T-cell (primary cell): ENCODE results near the gene RNU5B-1. TPM values are rescaled to one million over a fixed set of nuclear protein-coding genes. Genes with fewer than 3 reads are reported as not detected.

ENCODE experiments used
- ATAC-seq, 4 experiments: fragments of 200-7000 bp in 3 of 4; fragments of 150-1000 bp in 1 of 4; cut with Tn5 transposase; replicated peaks in 1 of 4; 1 replicate in 3 of 4; 2 replicates in 1 of 4; pipeline ENCODE4 v1.10.0; 2021; ENCODE audit warnings: moderate library complexity in 3 of 4, mild to moderate bottlenecking in 2 of 4, moderate number of reproducible peaks in 1 of 4
- CTCF ChIA-PET, 2 donors: fragments of 300-600 bp; sonication (Branson Sonifier 250); formaldehyde crosslinking; loops; one replicate each; lab custom pipeline; 2022; ENCODE audit warnings: antibody characterized with exemption in 2 of 2; lab: Charles Lee
- POLR2A ChIA-PET, 2 donors: fragments of 300-600 bp; sonication (Branson Sonifier 250); formaldehyde crosslinking; loops; one replicate each; lab custom pipeline; 2022; ENCODE audit warnings: antibody characterized with exemption in 2 of 2; lab: Charles Lee
- DNase-seq, 35 experiments: peaks; one replicate each; pipeline versions ENCODE4 v3.0.0 to v3.0.0-alpha.2; 2013 to 2023
- H3K27ac ChIP-seq: one replicate; pipeline ENCODE4 v1.5.1; 2013; ENCODE audit warnings: low read length
- H3K27me3 ChIP-seq, 2 experiments: replicated peaks in 1 of 2; 1 replicate in 1 of 2; 2 replicates in 1 of 2; pipeline versions ENCODE4 v1.6.1 to v1.7.0; 2013; ENCODE audit warnings: low read length in 1 of 2, mixed read lengths in 1 of 2; ENCODE audit not compliant: control insufficient read depth in 2 of 2, insufficient read depth in 2 of 2; ENCODE audit errors: extremely low read depth in 1 of 2
- H3K36me3 ChIP-seq, 2 donors: 1 replicate in 1 of 2; 2 replicates in 1 of 2; pipeline versions ENCODE4 v1.6.1 to v1.7.0; 2013; ENCODE audit warnings: low read length in 1 of 2; ENCODE audit not compliant: control insufficient read depth in 2 of 2, insufficient read depth in 1 of 2; ENCODE audit errors: extremely low read depth in 1 of 2
- H3K4me1 ChIP-seq, 2 experiments: 1 replicate in 1 of 2; 2 replicates in 1 of 2; pipeline versions ENCODE4 v1.6.1 to v1.7.0; 2013; ENCODE audit warnings: low read length in 2 of 2, mixed read lengths in 1 of 2; ENCODE audit not compliant: insufficient read depth in 2 of 2, control insufficient read depth in 1 of 2; ENCODE audit errors: extremely low read depth in 1 of 2
- H3K4me3 ChIP-seq, 2 donors: 1 replicate in 1 of 2; 2 replicates in 1 of 2; pipeline versions ENCODE4 v1.5.1 to v1.7.0; 2013; ENCODE audit warnings: mild to moderate bottlenecking in 2 of 2, low read length in 1 of 2, moderate library complexity in 1 of 2; ENCODE audit not compliant: control insufficient read depth in 1 of 2; ENCODE audit errors: extremely low read depth in 1 of 2
- H3K9me3 ChIP-seq: 2 replicates; pipeline ENCODE4 v1.7.0; 2013
- H3K27ac Mint-ChIP-seq, 2 donors: one replicate each; pipeline ENCODE4 v1.8.0; 2020 to 2021; ENCODE audit warnings: mild to moderate bottlenecking in 2 of 2, mixed read lengths in 2 of 2
- H3K27me3 Mint-ChIP-seq, 2 donors: one replicate each; pipeline ENCODE4 v1.8.0; 2021 to 2022; ENCODE audit warnings: mixed read lengths in 2 of 2
- H3K36me3 Mint-ChIP-seq: one replicate; pipeline ENCODE4 v1.8.0; 2021; ENCODE audit warnings: mixed read lengths
- H3K4me1 Mint-ChIP-seq, 3 donors: one replicate each; pipeline ENCODE4 v1.8.0; 2020 to 2022; ENCODE audit warnings: mixed read lengths in 3 of 3, mild to moderate bottlenecking in 1 of 3
- H3K4me3 Mint-ChIP-seq, 3 donors: one replicate each; pipeline ENCODE4 v1.8.0; 2020 to 2022; ENCODE audit warnings: mild to moderate bottlenecking in 3 of 3, mixed read lengths in 3 of 3, moderate library complexity in 3 of 3
- H3K9me3 Mint-ChIP-seq, 3 donors: one replicate each; pipeline ENCODE4 v1.8.0; 2020 to 2022; ENCODE audit warnings: mixed read lengths in 3 of 3
- WGBS: methylation state at CpG from one replicate; pipeline ENCODE4 v1.1.5; 2013; ENCODE audit warnings: missing lambda C conversion rate; ENCODE audit not compliant: insufficient coverage; 5-methylcytosine and 5-hydroxymethylcytosine counted together
- total RNA-seq, 35 experiments: library from RNA in 6 of 35; stranded (reverse) in 6 of 35; fragments of 120-200 nt in 1 of 35; gene quantifications; one replicate each; pipeline versions ENCODE4 v1.2.1 to v1.2.4 and lab custom pipeline; 2013 to 2026

The RNU5B-1 gene
- total RNA-seq, 5 donors from 2014 or later (not counting 1 experiment from before 2014, with no cell fraction given): 27.0 to 34.4 (median 32.6) TPM; not detected in 2

GRCh38 chr15:65331811-65332210, 27.3 kb downstream of the RNU5B-1 start:
- Mint-ChIP-seq H3K36me3 (no peaks in the 10 kb centered on the region), H3K4me3 (no peak overlapping the region), H3K4me1 (no peaks in the 10 kb centered on the region), H3K27me3 (peaks cover 5 to 10% of the 10 kb centered on the region in 2 donors), H3K9me3 (no peaks in the 10 kb centered on the region), H3K27ac (no peak overlapping the region)
- WGBS: no CpG with 5 or more reads among the region's 7 CpGs
- Histone ChIP-seq H3K4me1 (no peaks in the 10 kb centered on the region), H3K36me3 (no peaks in the 10 kb centered on the region), H3K4me3 (no peak overlapping the region), H3K27ac (no peak overlapping the region), H3K9me3 (no peaks in the 10 kb centered on the region), H3K27me3 (peaks cover 0 to 70% of the 10 kb centered on the region in 2 experiments)
- ChIA-PET CTCF (no interaction called here), POLR2A (no interaction called here)
- DNase-seq (no peak), ATAC-seq (no peak)

- no peak overlapping the region for H3K4me3 ChIP-seq
- no peak overlapping the region for H3K27ac ChIP-seq
- peaks cover 5 to 10% of the 10 kb centered on the region in 2 donors for H3K27me3 Mint-ChIP-seq
- H3K9me3 Mint-ChIP-seq: no peaks in the 10 kb centered on the region
- H3K27ac Mint-ChIP-seq: no peak overlapping the region
- DNase-seq (no peak), ATAC-seq (no peak)
- no peaks in the 10 kb centered on the region for H3K9me3 ChIP-seq
- ChIA-PET CTCF (no interaction called here), POLR2A (no interaction called here)
- H3K36me3 ChIP-seq: no peaks in the 10 kb centered on the region
- no peak overlapping the region for H3K4me3 Mint-ChIP-seq
- H3K4me1 Mint-ChIP-seq: no peaks in the 10 kb centered on the region
- no peaks in the 10 kb centered on the region for H3K4me1 ChIP-seq
- peaks cover 0 to 73% of the 10 kb centered on the region in 2 experiments for H3K27me3 ChIP-seq
- H3K36me3 Mint-ChIP-seq: no peaks in the 10 kb centered on the region
- WGBS: 81% methylated on average over 16 of the region's 31 CpGs
These were observed 28.1 kb downstream of the RNU5B-1 start for GRCh38 chr15:65332391-65333147.

- H3K36me3 Mint-ChIP-seq: no peaks in the 10 kb centered on the region
- H3K36me3 ChIP-seq: no peaks in the 10 kb centered on the region
- ChIA-PET CTCF (no interaction called here), POLR2A (no interaction called here)
- H3K27ac ChIP-seq: no peak overlapping the region
- H3K27ac Mint-ChIP-seq: no peak overlapping the region
- H3K4me1 ChIP-seq: no peaks in the 10 kb centered on the region
- DNase-seq: no peak
- no peaks in the 10 kb centered on the region for H3K4me1 Mint-ChIP-seq
- no peak for ATAC-seq
- peaks cover 0 to 72% of the 10 kb centered on the region in 2 experiments for H3K27me3 ChIP-seq
- 79% methylated on average over 6 of the region's 16 CpGs for WGBS
- H3K27me3 Mint-ChIP-seq: peaks cover 5 to 6% of the 10 kb centered on the region in 2 donors
- no peak overlapping the region for H3K4me3 Mint-ChIP-seq
- H3K4me3 ChIP-seq: no peak overlapping the region
- H3K9me3 Mint-ChIP-seq: no peaks in the 10 kb centered on the region
- H3K9me3 ChIP-seq: no peaks in the 10 kb centered on the region
These were observed 28.8 kb downstream of the RNU5B-1 start for GRCh38 chr15:65333148-65333820.

- H3K27me3 ChIP-seq: peaks cover 0 to 66% of the 10 kb centered on the region in 2 experiments
- Mint-ChIP-seq H3K4me3 (no peak overlapping the region), H3K4me1 (no peaks in the 10 kb centered on the region), H3K27ac (no peak overlapping the region), H3K36me3 (no peaks in the 10 kb centered on the region), H3K9me3 (no peaks in the 10 kb centered on the region), H3K27me3 (peaks cover 5 to 8% of the 10 kb centered on the region in 2 donors)
- no peak overlapping the region for H3K27ac ChIP-seq
- ATAC-seq (no peak), DNase-seq (no peak)
- POLR2A ChIA-PET: no interaction called here
- CTCF ChIA-PET: no interaction called here
- no peak overlapping the region for H3K4me3 ChIP-seq
- 81% methylated on average over 4 of the region's 5 CpGs for WGBS
- H3K9me3 ChIP-seq: no peaks in the 10 kb centered on the region
- no peaks in the 10 kb centered on the region for H3K36me3 ChIP-seq
- no peaks in the 10 kb centered on the region for H3K4me1 ChIP-seq
These were observed 29.4 kb downstream of the RNU5B-1 start for GRCh38 chr15:65333856-65334255.

DNA sequence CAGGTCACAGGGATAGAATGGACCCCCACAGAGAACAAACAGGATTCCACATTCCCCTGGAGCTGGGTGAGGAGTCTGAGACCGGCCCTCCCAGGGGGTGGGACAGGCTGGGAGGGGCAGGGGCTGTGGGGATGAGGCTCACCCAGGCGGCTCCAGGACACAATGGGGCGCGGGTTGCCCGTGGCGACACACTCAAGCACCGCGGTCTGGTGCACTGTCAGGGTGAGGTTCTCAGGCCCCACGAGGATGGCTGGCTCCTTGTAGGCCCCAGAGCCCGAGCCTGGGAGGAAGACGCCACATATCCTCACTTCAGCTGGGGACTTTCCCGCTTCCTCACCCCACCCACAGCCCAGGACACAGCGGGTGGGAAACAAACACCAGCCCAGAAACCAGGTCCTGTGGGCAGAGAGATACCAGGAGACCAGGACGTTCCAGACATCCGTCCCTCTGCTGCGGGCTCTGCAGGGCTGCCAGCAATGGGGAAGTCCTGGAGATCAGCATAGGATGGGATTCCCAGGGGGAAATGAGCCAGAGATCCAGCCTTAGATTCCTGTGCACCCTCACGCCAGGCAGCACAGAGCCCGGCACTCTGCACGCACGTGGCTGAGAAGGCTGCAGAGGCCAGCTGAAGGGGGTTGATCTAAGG, 30.2 kb downstream of the RNU5B-1 start:
- ATAC-seq: no peak
- Mint-ChIP-seq H3K27ac (no peak overlapping the region), H3K36me3 (no peaks in the 10 kb centered on the region), H3K4me1 (peaks cover 0 to 2% (median 0%) of the 10 kb centered on the region in 3 donors), H3K4me3 (no peak overlapping the region), H3K27me3 (peaks cover 7 to 9% of the 10 kb centered on the region in 2 donors), H3K9me3 (no peaks in the 10 kb centered on the region)
- Histone ChIP-seq H3K4me3 (no peak overlapping the region), H3K9me3 (no peaks in the 10 kb centered on the region), H3K27ac (no peak overlapping the region), H3K36me3 (no peaks in the 10 kb centered on the region), H3K27me3 (peaks cover 0 to 60% of the 10 kb centered on the region in 2 experiments), H3K4me1 (no peaks in the 10 kb centered on the region)
- DNase-seq: no peak
- ChIA-PET CTCF (interaction anchor here in 1 of 2 donors (0.6 kb wide), 1 partner anchor 9 kb away, joined by 7 read pairs; no protein-coding TSS in a partner anchor), POLR2A (interaction anchor here in 1 of 2 donors (0.6 kb wide), 1 partner anchor 1268 kb away, joined by 7 read pairs; no protein-coding TSS in a partner anchor)
- 83% methylated on average over 16 of the region's 20 CpGs for WGBS

- DNase-seq (no peak), ATAC-seq (no peak)
- CTCF ChIA-PET: no interaction called here
- Mint-ChIP-seq H3K36me3 (no peaks in the 10 kb centered on the region), H3K27me3 (peaks cover 10 to 15% of the 10 kb centered on the region in 2 donors), H3K27ac (no peak overlapping the region), H3K4me1 (peaks cover 0 to 2% (median 0%) of the 10 kb centered on the region in 3 donors), H3K4me3 (no peak overlapping the region), H3K9me3 (no peaks in the 10 kb centered on the region)
- H3K4me1 ChIP-seq: no peaks in the 10 kb centered on the region
- no peaks in the 10 kb centered on the region for H3K9me3 ChIP-seq
- no peak overlapping the region for H3K4me3 ChIP-seq
- POLR2A ChIA-PET: no interaction called here
- WGBS: 84% methylated on average over 8 of the region's 19 CpGs
- H3K27me3 ChIP-seq: peaks cover 0 to 61% of the 10 kb centered on the region in 2 experiments
- H3K27ac ChIP-seq: no peak overlapping the region
- no peaks in the 10 kb centered on the region for H3K36me3 ChIP-seq
These were observed 31.0 kb downstream of the RNU5B-1 start for GRCh38 chr15:65335278-65336055.
